Activated naive CD4-positive, alpha-beta T cell treated with anti-CD3 and anti-CD28 coated beads for 36 hours (primary cell): ENCODE results near the gene ENTHD1. TPM values are rescaled to one million over a fixed set of nuclear protein-coding genes. Genes with fewer than 3 reads are reported as not detected.

Experiments used
- CTCF ChIA-PET: fragments of 350-600 bp; sonication (Branson Sonifier 250); formaldehyde crosslinking; loops from one replicate; lab custom pipeline; 2021; ENCODE audit warnings: antibody characterized with exemption; lab: Charles Lee
- DNase-seq: peaks from one replicate; pipeline ENCODE4 v3.0.0-alpha.2; 2020
- H3K27ac Mint-ChIP-seq: one replicate; pipeline ENCODE4 v1.8.0; 2021; ENCODE audit warnings: mild to moderate bottlenecking, mixed read lengths
- H3K27me3 Mint-ChIP-seq: one replicate; pipeline ENCODE4 v1.8.0; 2021; ENCODE audit warnings: low read depth, mixed read lengths
- H3K36me3 Mint-ChIP-seq: one replicate; pipeline ENCODE4 v1.8.0; 2021; ENCODE audit warnings: low read depth, mixed read lengths
- H3K4me1 Mint-ChIP-seq: one replicate; pipeline ENCODE4 v1.8.0; 2021; ENCODE audit warnings: low read depth, mixed read lengths
- H3K4me3 Mint-ChIP-seq: one replicate; pipeline ENCODE4 v1.8.0; 2021; ENCODE audit warnings: mild to moderate bottlenecking, moderate library complexity, mixed read lengths
- H3K9me3 Mint-ChIP-seq: one replicate; pipeline ENCODE4 v1.8.0; 2021; ENCODE audit warnings: mixed read lengths
- intact Hi-C: fragments of 100-400 bp; cut with micrococcal nuclease; formaldehyde crosslinking; loops from one replicate; pipeline ENCODE4 v1.15.1; 2023
- total RNA-seq, 2 experiments: library from RNA; stranded (reverse); gene quantifications; one replicate each; pipeline ENCODE4 v1.2.3, GENCODE V29; 2021

Gene ENTHD1
- total RNA-seq, 2 experiments from 2014 or later: 0.64 to 0.81 TPM

DNA sequence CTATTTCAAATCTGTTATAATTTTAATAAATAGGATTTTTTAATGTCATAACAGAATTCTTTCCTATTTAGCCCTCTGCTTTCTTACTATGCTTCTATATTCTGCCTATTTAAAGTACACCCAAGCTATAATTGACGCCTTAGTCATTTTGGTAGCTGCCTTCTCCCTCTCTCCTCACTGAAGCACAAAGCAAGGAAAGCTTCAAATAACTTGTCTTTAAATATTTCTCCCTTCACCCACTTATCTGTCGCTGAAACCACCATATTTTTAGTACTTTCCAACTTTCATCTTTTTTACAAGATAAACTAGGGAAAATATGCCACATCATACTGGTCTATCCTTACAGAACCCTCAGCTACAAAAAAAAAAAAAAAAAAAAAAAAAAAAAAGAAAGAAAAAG lies 127.9 kb downstream of the ENTHD1 start:
- CTCF ChIA-PET: interaction anchor here (0.6 to 1.0 kb wide), 2 partner anchors 13 to 271 kb away, joined by 3 read pairs; no protein-coding TSS in a partner anchor

GRCh38 chr22:39765046-39765445 lies 128.5 kb downstream of the ENTHD1 start:
- CTCF ChIA-PET: interaction anchor here (0.6 to 1.0 kb wide), 2 partner anchors 12 to 272 kb away, joined by 3 read pairs; no protein-coding TSS in a partner anchor
- Mint-ChIP-seq H3K4me3 (no peak overlapping the region), H3K27ac (no peak overlapping the region), H3K36me3 (no peaks in the 10 kb centered on the region), H3K4me1 (peaks cover 7% of the 10 kb centered on the region), H3K27me3 (no peaks in the 10 kb centered on the region), H3K9me3 (no peaks in the 10 kb centered on the region)
- intact Hi-C loops: no loop called here
- no peak for DNase-seq

More for the DNA sequence above, 127.9 kb downstream of the ENTHD1 start:
- Mint-ChIP-seq H3K36me3 (no peaks in the 10 kb centered on the region), H3K27ac (no peak overlapping the region), H3K27me3 (no peaks in the 10 kb centered on the region), H3K4me1 (peaks cover 7% of the 10 kb centered on the region), H3K9me3 (no peaks in the 10 kb centered on the region), H3K4me3 (no peak overlapping the region)
- no peak for DNase-seq
- intact Hi-C loops: no loop called here

GRCh38 chr22:39763276-39763675 lies 130.3 kb downstream of the ENTHD1 start:
- Mint-ChIP-seq H3K9me3 (no peaks in the 10 kb centered on the region), H3K4me1 (peaks cover 7% of the 10 kb centered on the region), H3K27me3 (no peaks in the 10 kb centered on the region), H3K27ac (no peak overlapping the region), H3K4me3 (no peak overlapping the region), H3K36me3 (no peaks in the 10 kb centered on the region)
- intact Hi-C loops: no loop called here
- DNase-seq: no peak
- CTCF ChIA-PET: no interaction called here

- intact Hi-C loops: no loop called here
- peaks cover 36% of the 10 kb centered on the region for H3K4me1 Mint-ChIP-seq
- CTCF ChIA-PET: interaction anchor here (1.3 kb wide), 1 partner anchor 274 kb away, joined by 3 read pairs; no protein-coding TSS in a partner anchor
- no peaks in the 10 kb centered on the region for H3K36me3 Mint-ChIP-seq
- DNase-seq: no peak
- no peak overlapping the region for H3K27ac Mint-ChIP-seq
- H3K27me3 Mint-ChIP-seq: no peaks in the 10 kb centered on the region
- H3K4me3 Mint-ChIP-seq: no peak overlapping the region
- H3K9me3 Mint-ChIP-seq: no peaks in the 10 kb centered on the region
Observed at GRCh38 chr22:39750759-39751158, 142.8 kb downstream of the ENTHD1 start.

DNA sequence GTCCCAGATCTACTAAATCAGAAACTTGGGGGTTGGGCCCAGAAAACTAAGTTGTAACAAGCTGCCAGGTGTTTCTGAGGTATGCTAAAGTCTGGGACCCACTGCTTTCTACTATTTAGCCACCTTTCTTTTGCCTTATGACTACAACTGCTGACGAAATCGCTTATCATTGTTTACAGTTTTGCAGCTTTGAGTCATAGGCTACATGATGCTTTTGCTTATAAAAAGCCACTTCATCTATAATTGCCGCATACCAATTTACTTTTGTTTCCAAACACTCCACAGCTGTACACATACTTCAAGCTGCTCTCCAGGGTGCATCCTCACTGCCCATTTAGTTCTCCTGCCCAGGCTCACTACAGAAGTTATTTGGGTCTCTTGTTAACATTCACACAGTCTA lies 144.7 kb downstream of the ENTHD1 start:
- intact Hi-C loops: no loop called here
- no peak overlapping the region for H3K4me3 Mint-ChIP-seq
- no peaks in the 10 kb centered on the region for H3K9me3 Mint-ChIP-seq
- no peak overlapping the region for H3K27ac Mint-ChIP-seq
- H3K27me3 Mint-ChIP-seq: no peaks in the 10 kb centered on the region
- CTCF ChIA-PET: interaction anchor here (0.7 kb wide), 1 partner anchor 14 kb away, joined by 3 read pairs; no protein-coding TSS in a partner anchor
- H3K36me3 Mint-ChIP-seq: no peaks in the 10 kb centered on the region
- no peak for DNase-seq
- peaks cover 43% of the 10 kb centered on the region for H3K4me1 Mint-ChIP-seq

GRCh38 chr22:39746600-39747262 lies 146.8 kb downstream of the ENTHD1 start:
- peak; percentile 35 for DNase-seq
- CTCF ChIA-PET: interaction anchor here (1.3 kb wide), 1 partner anchor 278 kb away, joined by 3 read pairs; no protein-coding TSS in a partner anchor
- Mint-ChIP-seq H3K9me3 (no peaks in the 10 kb centered on the region), H3K4me3 (no peak overlapping the region), H3K36me3 (no peaks in the 10 kb centered on the region), H3K27me3 (no peaks in the 10 kb centered on the region), H3K4me1 (peaks cover 28% of the 10 kb centered on the region), H3K27ac (no peak overlapping the region)
- intact Hi-C loops: no loop called here

DNA sequence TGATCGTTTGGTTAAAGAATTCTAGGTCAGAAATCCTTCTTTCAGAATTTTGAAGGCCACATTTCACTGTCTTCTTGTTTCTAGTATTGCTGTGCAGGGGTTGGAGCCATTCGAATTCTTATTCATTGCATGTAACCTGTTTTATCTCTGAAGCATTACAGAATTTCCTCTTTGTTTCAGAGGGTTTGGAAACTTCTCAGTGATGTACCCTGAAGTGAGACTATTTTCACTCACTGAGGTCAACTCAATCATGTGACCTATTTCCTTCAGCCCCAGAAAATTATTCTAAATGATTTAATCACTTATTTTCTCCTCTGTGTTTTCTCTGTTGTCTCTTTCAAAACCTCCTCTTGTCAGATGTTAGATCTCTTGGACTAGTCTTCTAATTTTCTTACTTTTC lies 147.8 kb downstream of the ENTHD1 start:
- Mint-ChIP-seq H3K36me3 (no peaks in the 10 kb centered on the region), H3K27me3 (no peaks in the 10 kb centered on the region), H3K27ac (no peak overlapping the region), H3K4me1 (peaks cover 22% of the 10 kb centered on the region), H3K9me3 (no peaks in the 10 kb centered on the region), H3K4me3 (no peak overlapping the region)
- intact Hi-C loops: no loop called here
- DNase-seq: no peak
- CTCF ChIA-PET: interaction anchor here (1.3 kb wide), 1 partner anchor 279 kb away, joined by 3 read pairs; no protein-coding TSS in a partner anchor

DNA sequence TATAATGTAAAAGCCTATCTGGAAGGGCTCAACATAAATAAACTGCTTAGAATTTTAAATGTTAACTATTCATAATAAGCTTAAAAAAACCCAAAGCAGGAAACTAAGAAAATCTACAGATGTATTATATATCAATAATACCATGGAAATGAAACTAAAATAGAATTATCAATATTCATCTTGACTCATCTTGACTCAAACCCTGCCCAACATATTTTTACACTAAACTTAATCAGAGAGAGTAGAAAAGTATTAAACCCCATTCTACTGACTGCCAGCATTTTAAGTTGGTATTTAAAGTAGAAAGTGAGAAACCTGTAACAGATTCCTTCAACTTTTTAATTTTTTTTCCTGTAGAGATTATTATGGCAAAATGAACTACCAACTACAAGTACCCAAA lies 149.2 kb downstream of the ENTHD1 start:
- H3K36me3 Mint-ChIP-seq: no peaks in the 10 kb centered on the region
- peaks cover 3% of the 10 kb centered on the region for H3K9me3 Mint-ChIP-seq
- intact Hi-C loops: no loop called here
- no peak overlapping the region for H3K27ac Mint-ChIP-seq
- H3K4me3 Mint-ChIP-seq: no peak overlapping the region
- H3K4me1 Mint-ChIP-seq: peaks cover 15% of the 10 kb centered on the region
- CTCF ChIA-PET: no interaction called here
- no peaks in the 10 kb centered on the region for H3K27me3 Mint-ChIP-seq
- DNase-seq: no peak

DNA sequence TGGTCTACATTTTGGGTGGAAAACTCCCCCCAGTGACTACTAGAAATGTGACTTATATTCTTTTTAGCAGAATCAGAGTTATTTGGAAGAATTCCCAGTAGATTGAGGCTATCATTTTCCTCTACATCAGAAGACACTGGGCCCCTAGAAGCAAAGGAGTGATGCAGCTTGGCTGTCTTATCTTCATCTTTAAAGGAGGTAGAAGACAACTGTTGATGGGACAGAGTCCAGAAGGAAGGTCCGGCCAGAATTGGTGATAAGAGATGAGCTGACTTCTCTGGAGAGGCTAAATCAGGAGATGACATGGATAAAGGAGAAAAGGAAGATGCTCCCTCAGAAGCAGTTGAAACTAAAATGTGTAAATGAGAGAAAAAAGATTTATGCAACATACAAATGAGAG lies 149.6 kb downstream of the ENTHD1 start:
- no peaks in the 10 kb centered on the region for H3K27me3 Mint-ChIP-seq
- CTCF ChIA-PET: no interaction called here
- intact Hi-C loops: no loop called here
- H3K27ac Mint-ChIP-seq: no peak overlapping the region
- no peak for DNase-seq
- H3K4me3 Mint-ChIP-seq: no peak overlapping the region
- H3K36me3 Mint-ChIP-seq: no peaks in the 10 kb centered on the region
- peaks cover 15% of the 10 kb centered on the region for H3K4me1 Mint-ChIP-seq
- peaks cover 5% of the 10 kb centered on the region for H3K9me3 Mint-ChIP-seq

DNA sequence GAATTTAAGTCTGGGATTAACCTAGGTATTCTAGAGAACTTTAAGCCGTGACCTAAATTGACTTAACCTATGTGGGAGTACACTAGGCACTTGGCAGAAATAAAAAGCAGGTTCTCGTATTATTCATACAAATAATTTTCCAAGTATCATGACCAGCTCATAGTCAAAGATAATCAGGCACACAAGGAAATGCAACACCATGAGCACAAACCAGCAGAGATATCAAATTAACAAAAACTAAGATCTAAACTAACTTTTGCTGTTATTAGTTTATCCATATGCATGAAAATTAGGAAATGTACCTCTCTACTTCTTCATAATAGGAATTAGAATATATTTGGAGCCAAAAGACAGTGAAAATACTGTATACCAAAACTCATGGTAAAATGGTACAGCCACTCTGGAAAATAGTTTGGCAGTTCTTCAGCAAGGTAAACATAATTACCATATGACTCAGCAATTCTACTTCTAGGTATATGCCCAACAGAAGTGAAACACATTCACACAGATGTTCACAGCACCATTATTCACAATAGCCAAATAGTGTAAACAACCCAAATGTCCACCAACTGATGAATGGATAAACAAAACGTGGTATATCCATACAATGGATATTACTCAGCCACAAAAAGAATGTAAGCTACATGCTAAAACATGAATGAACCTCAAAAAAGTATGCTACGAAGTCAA lies 154.1 kb downstream of the ENTHD1 start:
- no peak for DNase-seq
- Mint-ChIP-seq H3K27ac (no peak overlapping the region), H3K4me1 (peaks cover 2% of the 10 kb centered on the region), H3K4me3 (no peak overlapping the region), H3K36me3 (no peaks in the 10 kb centered on the region), H3K27me3 (no peaks in the 10 kb centered on the region), H3K9me3 (peaks cover 5% of the 10 kb centered on the region)
- intact Hi-C loops: no loop called here
- CTCF ChIA-PET: interaction anchor here (1.0 kb wide), 1 partner anchor 152 kb away, joined by 3 read pairs; no protein-coding TSS in a partner anchor

GRCh38 chr22:39738746-39739145 lies 154.8 kb downstream of the ENTHD1 start:
- Mint-ChIP-seq H3K27me3 (no peaks in the 10 kb centered on the region), H3K4me3 (no peak overlapping the region), H3K36me3 (no peaks in the 10 kb centered on the region), H3K9me3 (peaks cover 5% of the 10 kb centered on the region), H3K4me1 (no peaks in the 10 kb centered on the region), H3K27ac (no peak overlapping the region)
- intact Hi-C loops: no loop called here
- no peak for DNase-seq
- CTCF ChIA-PET: interaction anchor here (1.0 kb wide), 1 partner anchor 153 kb away, joined by 3 read pairs; no protein-coding TSS in a partner anchor

DNA sequence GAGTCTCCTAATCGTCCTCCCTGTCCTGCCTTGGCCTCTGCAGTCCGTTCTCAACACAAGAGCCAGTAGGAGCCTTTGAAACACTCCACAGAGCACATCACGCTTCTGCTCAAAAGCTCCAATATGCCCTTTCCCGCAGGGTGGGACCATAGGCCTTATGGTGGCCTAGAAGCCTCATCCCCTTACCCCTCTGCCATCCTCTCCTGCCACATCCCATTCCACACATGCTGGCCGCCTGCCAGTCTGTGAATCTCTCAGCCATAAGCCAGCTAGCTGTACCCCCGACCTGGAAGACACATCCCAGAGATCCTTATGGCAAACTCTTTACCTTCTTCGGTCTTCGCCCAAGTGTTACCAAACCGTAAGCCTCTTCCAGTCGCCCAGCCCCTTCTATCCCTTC lies 157.8 kb downstream of the ENTHD1 start:
- H3K9me3 Mint-ChIP-seq: peaks cover 5% of the 10 kb centered on the region
- intact Hi-C loops: no loop called here

More for the DNA sequence above, 157.8 kb downstream of the ENTHD1 start:
- DNase-seq: no peak
- H3K27ac Mint-ChIP-seq: no peak overlapping the region
- H3K4me1 Mint-ChIP-seq: no peaks in the 10 kb centered on the region
- no peaks in the 10 kb centered on the region for H3K27me3 Mint-ChIP-seq
- CTCF ChIA-PET: no interaction called here
- no peak overlapping the region for H3K4me3 Mint-ChIP-seq
- H3K36me3 Mint-ChIP-seq: no peaks in the 10 kb centered on the region
